Stimulated activated CD4-positive, alpha-beta T cell treated with anti-CD3 and anti-CD28 coated beads, Interleukin-15, amount 100 ng/mL, for 24 hours (primary cell): Measurements from ENCODE around the gene IGF2BP3.
"Not testable (repeated sequence)": the region's sequence is repeated elsewhere in the genome, so short reads cannot be mapped to it uniquely, and the experiment has no call there.

Experiments used
- DNase-seq: peaks from one replicate; pipeline ENCODE4 v3.0.0-alpha.2; 2020

The IGF2BP3 gene

GRCh38 chr7:23470330-23471105 is at the start of gene IGF2BP3:
Gene IGF2BP3, minus strand, starts transcription at chr7:23470491. Its CDS starts 381 bp downstream, at chr7:23470110.
- DNase-seq, result peak; percentile 68

- peak; percentile 28 for DNase-seq
Observed at GRCh38 chr7:23514755-23515154, 44.5 kb upstream of the IGF2BP3 start.

- DNase-seq, result not testable (repeated sequence)
Observed at GRCh38 chr7:23513746-23514145, 43.5 kb upstream of the IGF2BP3 start.

GRCh38 chr7:23494009-23494408 is 23.7 kb upstream of the IGF2BP3 start:
- no peak for DNase-seq

GRCh38 chr7:23491502-23491901 is 21.2 kb upstream of the IGF2BP3 start:
- no peak for DNase-seq

GRCh38 chr7:23490357-23491135 is 20.3 kb upstream of the IGF2BP3 start:
- peak; percentile 57 for DNase-seq

- not testable (repeated sequence) for DNase-seq
Observed at GRCh38 chr7:23488714-23489113, 18.4 kb upstream of the IGF2BP3 start.

GRCh38 chr7:23487670-23488069 is 17.4 kb upstream of the IGF2BP3 start:
- no peak for DNase-seq

GRCh38 chr7:23486002-23486773 is 15.9 kb upstream of the IGF2BP3 start:
- no peak for DNase-seq

GRCh38 chr7:23482686-23483085 is 12.4 kb upstream of the IGF2BP3 start:
- no peak for DNase-seq

- no peak for DNase-seq
Observed at GRCh38 chr7:23477962-23478866, 7.9 kb upstream of the IGF2BP3 start.

GRCh38 chr7:23477157-23477499 is 6.8 kb upstream of the IGF2BP3 start:
- no peak for DNase-seq

GRCh38 chr7:23476286-23477156 is 6.2 kb upstream of the IGF2BP3 start:
- DNase-seq, result no peak

GRCh38 chr7:23475576-23475839 is 5.2 kb upstream of the IGF2BP3 start:
- no peak for DNase-seq

- no peak for DNase-seq
Observed at GRCh38 chr7:23474829-23475575, 4.7 kb upstream of the IGF2BP3 start.

GRCh38 chr7:23474094-23474828 is 4.0 kb upstream of the IGF2BP3 start:
- DNase-seq, result peak; percentile 90

- no peak for DNase-seq
Observed at GRCh38 chr7:23473844-23474093, 3.5 kb upstream of the IGF2BP3 start.

GRCh38 chr7:23472956-23473843 is 2.9 kb upstream of the IGF2BP3 start:
- no peak for DNase-seq

- DNase-seq, result no peak
Observed at GRCh38 chr7:23472556-23472955, 2.3 kb upstream of the IGF2BP3 start.
